Uterus (tissue), 2 donors: ENCODE measurements around the gene CCDC74B.
"Not testable (repeated sequence)": the region's sequence is repeated elsewhere in the genome, so short reads cannot be mapped to it uniquely, and the experiment has no call there.

Source experiments
- POLR2A ChIP-seq, 2 donors: fragments of 450-650 bp; IDR thresholded peaks; one replicate each; pipeline ENCODE4 v1.6.1; 2016; ENCODE audit warnings: antibody characterized with exemption in 2 of 2, mild to moderate bottlenecking in 1 of 2, moderate library complexity in 1 of 2
- TF ChIP-seq, protein P1 (sequence below), 4 experiments: fragments of 200-600 bp in 2 of 4; fragments of 450-650 bp in 2 of 4; sonication (generic) in 2 of 4; IDR thresholded peaks; one replicate each; pipeline ENCODE4 v1.5.1; 2016 to 2019; ENCODE audit warnings: antibody characterized with exemption in 4 of 4, mild to moderate bottlenecking in 2 of 4, moderate library complexity in 1 of 4

DNA sequence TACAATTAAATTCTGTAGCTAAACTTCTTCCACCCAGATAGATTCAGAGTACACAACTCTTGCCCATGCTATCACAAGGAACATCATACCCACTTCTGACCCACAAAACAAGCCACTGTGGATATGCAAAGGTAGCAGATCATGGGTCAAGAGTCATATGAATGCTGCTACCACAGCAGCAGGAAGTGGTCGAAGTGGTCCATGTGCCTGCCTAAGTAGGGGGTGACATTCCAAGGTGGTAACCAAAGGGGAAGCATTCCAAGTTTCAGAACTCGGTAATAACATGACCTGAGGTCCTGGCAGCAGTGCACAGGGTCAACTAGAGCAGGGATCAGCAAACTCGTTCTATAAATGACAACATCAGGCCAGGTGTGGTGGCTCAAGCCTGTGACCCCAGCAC is 47.5 kb upstream of the CCDC74B start:
- TF ChIP-seq, protein P1, sequence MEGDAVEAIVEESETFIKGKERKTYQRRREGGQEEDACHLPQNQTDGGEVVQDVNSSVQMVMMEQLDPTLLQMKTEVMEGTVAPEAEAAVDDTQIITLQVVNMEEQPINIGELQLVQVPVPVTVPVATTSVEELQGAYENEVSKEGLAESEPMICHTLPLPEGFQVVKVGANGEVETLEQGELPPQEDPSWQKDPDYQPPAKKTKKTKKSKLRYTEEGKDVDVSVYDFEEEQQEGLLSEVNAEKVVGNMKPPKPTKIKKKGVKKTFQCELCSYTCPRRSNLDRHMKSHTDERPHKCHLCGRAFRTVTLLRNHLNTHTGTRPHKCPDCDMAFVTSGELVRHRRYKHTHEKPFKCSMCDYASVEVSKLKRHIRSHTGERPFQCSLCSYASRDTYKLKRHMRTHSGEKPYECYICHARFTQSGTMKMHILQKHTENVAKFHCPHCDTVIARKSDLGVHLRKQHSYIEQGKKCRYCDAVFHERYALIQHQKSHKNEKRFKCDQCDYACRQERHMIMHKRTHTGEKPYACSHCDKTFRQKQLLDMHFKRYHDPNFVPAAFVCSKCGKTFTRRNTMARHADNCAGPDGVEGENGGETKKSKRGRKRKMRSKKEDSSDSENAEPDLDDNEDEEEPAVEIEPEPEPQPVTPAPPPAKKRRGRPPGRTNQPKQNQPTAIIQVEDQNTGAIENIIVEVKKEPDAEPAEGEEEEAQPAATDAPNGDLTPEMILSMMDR (IDR thresholded peaks at IDR 0.05) = not testable (repeated sequence)
- TF ChIP-seq POLR2A (IDR thresholded peaks at IDR 0.05) = not testable (repeated sequence)
